ENCODE data around the gene GALNT13.

- TF ChIP-seq CTCF (IDR thresholded peaks at IDR 0.05; ENCODE audit: low read depth, low read length) (no peak), EZH2phosphoT487 (IDR thresholded peaks at IDR 0.05; ENCODE audit: low read depth) (no peak)
Measured at GRCh38 chr2:153967248-153967973, 95.7 kb downstream of the GALNT13 start.

All from OCI-LY3 (cell line).